Measurements from ENCODE around the gene YTHDC2. TPM values are rescaled to one million over a fixed set of nuclear protein-coding genes. Genes with fewer than 3 reads are reported as not detected.

The YTHDC2 gene
- total and polyA plus RNA-seq, 2 of the 13 experiments (the other 11 are each of a cell fraction or from before 2014, with no cell fraction given) = 6.7 to 17.8 TPM

GRCh38 chr5:113612060-113612496 lies 98.6 kb downstream of the YTHDC2 start:
- H3K79me2 ChIP-seq (ENCODE audit: insufficient read depth, low read length) = no peaks in the 10 kb centered on the region
- no peak overlapping the region for H2AFZ ChIP-seq (ENCODE audit: low read length)
- no peak overlapping the region for H3K4me2 ChIP-seq (ENCODE audit: low read depth, low read length)
- TF ChIP-seq STAG1 (CRISPR knock-in tag; IDR thresholded peaks at IDR 0.05) (peak; percentile 73), FOXP4 (CRISPR knock-in tag; IDR thresholded peaks at IDR 0.05) (no peak), HMGA1 (CRISPR knock-in tag; conservative IDR thresholded peaks at IDR 0.05) (no peak)
- TF ChIP-seq, protein P1, sequence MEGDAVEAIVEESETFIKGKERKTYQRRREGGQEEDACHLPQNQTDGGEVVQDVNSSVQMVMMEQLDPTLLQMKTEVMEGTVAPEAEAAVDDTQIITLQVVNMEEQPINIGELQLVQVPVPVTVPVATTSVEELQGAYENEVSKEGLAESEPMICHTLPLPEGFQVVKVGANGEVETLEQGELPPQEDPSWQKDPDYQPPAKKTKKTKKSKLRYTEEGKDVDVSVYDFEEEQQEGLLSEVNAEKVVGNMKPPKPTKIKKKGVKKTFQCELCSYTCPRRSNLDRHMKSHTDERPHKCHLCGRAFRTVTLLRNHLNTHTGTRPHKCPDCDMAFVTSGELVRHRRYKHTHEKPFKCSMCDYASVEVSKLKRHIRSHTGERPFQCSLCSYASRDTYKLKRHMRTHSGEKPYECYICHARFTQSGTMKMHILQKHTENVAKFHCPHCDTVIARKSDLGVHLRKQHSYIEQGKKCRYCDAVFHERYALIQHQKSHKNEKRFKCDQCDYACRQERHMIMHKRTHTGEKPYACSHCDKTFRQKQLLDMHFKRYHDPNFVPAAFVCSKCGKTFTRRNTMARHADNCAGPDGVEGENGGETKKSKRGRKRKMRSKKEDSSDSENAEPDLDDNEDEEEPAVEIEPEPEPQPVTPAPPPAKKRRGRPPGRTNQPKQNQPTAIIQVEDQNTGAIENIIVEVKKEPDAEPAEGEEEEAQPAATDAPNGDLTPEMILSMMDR (CRISPR knock-in tag; IDR thresholded peaks at IDR 0.05) = peak; percentile 70
- BruUV-seq (replicated peaks) = no TSS peak
- in situ Hi-C loops (cut with HindIII; ENCODE audit: extremely low pct_ligation_motif_present, low pct_unique_long_range_greater_than_20kb) = loop anchor here (5.0 to 25.0 kb wide), 3 partner anchors 53 to 1450 kb away; no protein-coding TSS in a partner anchor
- H3K9ac ChIP-seq (ENCODE audit: insufficient read depth, low read depth, low read length) = no peak overlapping the region
- H3K9me3 ChIP-seq (ENCODE audit: low read length) = no peaks in the 10 kb centered on the region
- no peaks in the 10 kb centered on the region for H3K4me1 ChIP-seq (ENCODE audit: insufficient read depth, low read length)
- FAIRE-seq (peak; percentile 60), ATAC-seq (peak; percentile 66), DNase-seq (ENCODE audit: low spot score) (peak; percentile 7)
- H3K36me3 ChIP-seq (replicated peaks in 1 of 2; ENCODE audit: control insufficient read depth in 1 of 2, insufficient read depth in 2 of 2, low read length in 2 of 2) = no peaks in the 10 kb centered on the region
- 0% methylated on average over 4 of the region's 4 CpGs for WGBS (ENCODE audit: low lambda C conversion rate)
- ChIA-PET CTCF (ENCODE audit: low intra/inter-chr PET ratio, low total read pairs) (interaction anchor here (1.1 to 3.2 kb wide), 3 partner anchors 52 to 1178 kb away, joined by 3 to 13 read pairs (median 6); no protein-coding TSS in a partner anchor), POLR2A (no interaction called here)
- intact Hi-C loops (cut with micrococcal nuclease; ENCODE audit: unreplicated experiment) = loop anchor here (1.0 to 2.0 kb wide), 2 partner anchors 52 to 1457 kb away; no protein-coding TSS in a partner anchor
- H3K4me3 ChIP-seq (replicated peaks in 1 of 3; ENCODE audit: insufficient read depth in 1 of 3, low read depth in 2 of 3, low read length in 3 of 3) = no peak overlapping the region
- H3K27me3 ChIP-seq (ENCODE audit: control insufficient read depth in 1 of 2, insufficient read depth in 2 of 2, low read length in 2 of 2) = 0 out of 5 replicates have a peak, but pooled peaks cover 0 to 2% of the 10 kb centered on the region in 2 experiments
- H4K20me1 ChIP-seq (ENCODE audit: insufficient read depth, low read length) = no peaks in the 10 kb centered on the region
- no peak overlapping the region for H3K27ac ChIP-seq (ENCODE audit: extremely low read length, insufficient read depth, low read length)

Data from HepG2 (cell line).